OCI-LY7 (cell line): Measurements from ENCODE around the gene SARDH.

ENCODE experiments used
- EZH2phosphoT487 ChIP-seq: fragments of 200-600 bp; sonication (generic); IDR thresholded peaks from 2 replicates; pipeline ENCODE4 v1.6.1; 2018; ENCODE audit warnings: low read depth, borderline replicate concordance, mild to moderate bottlenecking, mixed run types, antibody characterized with exemption, low read length, moderate library complexity, mixed read lengths
- TF ChIP-seq, protein P1 (sequence below): fragments of 200-600 bp; sonication (generic); conservative IDR thresholded peaks from 2 replicates; pipeline ENCODE4 v1.5.1; 2014; ENCODE audit warnings: mild to moderate bottlenecking, antibody characterized with exemption, low read length, moderate library complexity, mixed read lengths

DNA sequence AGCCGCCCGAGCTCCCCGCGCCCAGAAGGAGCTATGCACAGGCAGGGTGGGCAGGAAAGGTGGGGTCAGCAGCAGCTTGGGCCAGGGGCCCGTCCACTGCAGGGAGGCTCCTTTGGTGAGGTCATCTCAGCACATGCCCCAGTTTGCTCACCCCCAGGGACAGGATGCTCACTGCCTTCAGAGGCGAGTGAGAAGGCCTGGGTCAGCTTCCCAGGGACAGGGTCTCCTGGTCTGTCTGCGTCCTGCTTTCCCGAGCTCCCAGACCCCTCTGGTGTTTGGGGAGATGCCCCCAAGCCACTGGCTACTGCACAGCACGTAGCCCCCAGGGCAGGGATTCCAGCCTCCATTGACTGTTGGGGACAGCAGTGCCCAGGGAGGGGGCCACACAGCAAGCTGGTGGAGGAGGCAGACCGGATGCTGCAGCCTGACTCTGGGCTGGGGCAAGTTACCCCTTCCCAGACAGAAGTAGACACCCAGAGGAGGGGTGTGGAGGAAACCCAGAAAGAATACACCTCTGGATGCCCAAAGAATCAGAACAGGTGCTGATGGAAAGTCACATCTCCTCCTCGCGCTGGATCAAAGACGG is 581 bp upstream of the SARDH start:
- TF ChIP-seq, protein P1, sequence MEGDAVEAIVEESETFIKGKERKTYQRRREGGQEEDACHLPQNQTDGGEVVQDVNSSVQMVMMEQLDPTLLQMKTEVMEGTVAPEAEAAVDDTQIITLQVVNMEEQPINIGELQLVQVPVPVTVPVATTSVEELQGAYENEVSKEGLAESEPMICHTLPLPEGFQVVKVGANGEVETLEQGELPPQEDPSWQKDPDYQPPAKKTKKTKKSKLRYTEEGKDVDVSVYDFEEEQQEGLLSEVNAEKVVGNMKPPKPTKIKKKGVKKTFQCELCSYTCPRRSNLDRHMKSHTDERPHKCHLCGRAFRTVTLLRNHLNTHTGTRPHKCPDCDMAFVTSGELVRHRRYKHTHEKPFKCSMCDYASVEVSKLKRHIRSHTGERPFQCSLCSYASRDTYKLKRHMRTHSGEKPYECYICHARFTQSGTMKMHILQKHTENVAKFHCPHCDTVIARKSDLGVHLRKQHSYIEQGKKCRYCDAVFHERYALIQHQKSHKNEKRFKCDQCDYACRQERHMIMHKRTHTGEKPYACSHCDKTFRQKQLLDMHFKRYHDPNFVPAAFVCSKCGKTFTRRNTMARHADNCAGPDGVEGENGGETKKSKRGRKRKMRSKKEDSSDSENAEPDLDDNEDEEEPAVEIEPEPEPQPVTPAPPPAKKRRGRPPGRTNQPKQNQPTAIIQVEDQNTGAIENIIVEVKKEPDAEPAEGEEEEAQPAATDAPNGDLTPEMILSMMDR, result no peak
- TF ChIP-seq EZH2phosphoT487, result no peak
